LNCAP (cell line): ENCODE measurements around the gene MPRIP.

Experiments used
- TF ChIP-seq, protein P1 (sequence below): fragments of 450-650 bp; IDR thresholded peaks from 2 replicates; pipeline ENCODE4 v1.5.1; 2017; ENCODE audit warnings: mild to moderate bottlenecking

The MPRIP gene

DNA sequence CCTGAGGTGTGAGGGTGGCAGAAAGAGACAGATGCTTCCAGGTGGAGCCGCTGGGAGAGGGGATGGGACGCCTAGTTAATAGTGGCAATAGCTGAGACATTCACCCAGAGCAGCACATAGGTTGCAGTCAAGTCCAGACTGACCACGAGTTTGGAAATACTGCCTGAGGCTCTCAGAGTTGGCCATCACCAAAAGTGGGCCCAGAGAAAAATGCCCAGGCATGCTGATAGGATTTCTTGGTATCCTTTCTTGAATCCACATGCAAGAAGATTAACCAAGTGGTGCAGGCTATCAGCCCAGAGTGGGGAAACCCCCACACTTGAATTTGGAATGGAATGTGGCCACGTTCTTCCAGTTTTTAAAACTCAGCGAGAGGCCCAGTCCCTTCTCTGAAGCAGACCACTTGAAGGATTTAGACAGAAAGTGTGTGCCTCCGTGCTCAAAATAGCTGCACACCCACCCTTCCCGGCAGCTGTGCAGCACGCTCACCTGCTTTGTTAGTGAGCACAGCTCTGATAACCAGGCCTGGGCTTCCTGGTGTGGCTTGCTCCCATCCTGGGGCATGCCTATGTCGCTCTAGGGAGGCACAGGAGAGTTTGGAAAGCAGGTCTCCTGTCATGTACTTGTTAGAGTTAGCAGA lies 128.2 kb downstream of the MPRIP start:
- TF ChIP-seq, protein P1, sequence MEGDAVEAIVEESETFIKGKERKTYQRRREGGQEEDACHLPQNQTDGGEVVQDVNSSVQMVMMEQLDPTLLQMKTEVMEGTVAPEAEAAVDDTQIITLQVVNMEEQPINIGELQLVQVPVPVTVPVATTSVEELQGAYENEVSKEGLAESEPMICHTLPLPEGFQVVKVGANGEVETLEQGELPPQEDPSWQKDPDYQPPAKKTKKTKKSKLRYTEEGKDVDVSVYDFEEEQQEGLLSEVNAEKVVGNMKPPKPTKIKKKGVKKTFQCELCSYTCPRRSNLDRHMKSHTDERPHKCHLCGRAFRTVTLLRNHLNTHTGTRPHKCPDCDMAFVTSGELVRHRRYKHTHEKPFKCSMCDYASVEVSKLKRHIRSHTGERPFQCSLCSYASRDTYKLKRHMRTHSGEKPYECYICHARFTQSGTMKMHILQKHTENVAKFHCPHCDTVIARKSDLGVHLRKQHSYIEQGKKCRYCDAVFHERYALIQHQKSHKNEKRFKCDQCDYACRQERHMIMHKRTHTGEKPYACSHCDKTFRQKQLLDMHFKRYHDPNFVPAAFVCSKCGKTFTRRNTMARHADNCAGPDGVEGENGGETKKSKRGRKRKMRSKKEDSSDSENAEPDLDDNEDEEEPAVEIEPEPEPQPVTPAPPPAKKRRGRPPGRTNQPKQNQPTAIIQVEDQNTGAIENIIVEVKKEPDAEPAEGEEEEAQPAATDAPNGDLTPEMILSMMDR: no peak

DNA sequence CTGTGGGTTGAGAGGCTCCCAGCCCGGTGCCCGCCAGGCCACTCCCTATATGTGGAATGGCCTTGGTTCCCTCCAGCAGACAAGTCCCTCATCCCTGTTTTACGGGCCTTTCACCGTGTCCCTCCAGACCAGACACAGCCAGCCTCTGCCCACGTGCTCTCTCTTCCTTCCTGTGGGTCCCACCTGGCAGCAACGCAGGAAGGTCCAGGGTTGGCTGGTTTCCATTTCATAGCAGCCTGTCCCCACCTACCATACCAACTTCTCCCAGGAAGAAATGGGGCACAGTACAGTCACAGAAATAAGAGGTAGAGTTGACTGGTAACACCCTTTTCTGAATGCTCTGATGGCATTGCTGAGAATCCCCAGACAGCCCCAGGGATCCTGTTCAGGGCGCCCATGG lies 128.9 kb downstream of the MPRIP start:
- TF ChIP-seq, protein P1: no peak

DNA sequence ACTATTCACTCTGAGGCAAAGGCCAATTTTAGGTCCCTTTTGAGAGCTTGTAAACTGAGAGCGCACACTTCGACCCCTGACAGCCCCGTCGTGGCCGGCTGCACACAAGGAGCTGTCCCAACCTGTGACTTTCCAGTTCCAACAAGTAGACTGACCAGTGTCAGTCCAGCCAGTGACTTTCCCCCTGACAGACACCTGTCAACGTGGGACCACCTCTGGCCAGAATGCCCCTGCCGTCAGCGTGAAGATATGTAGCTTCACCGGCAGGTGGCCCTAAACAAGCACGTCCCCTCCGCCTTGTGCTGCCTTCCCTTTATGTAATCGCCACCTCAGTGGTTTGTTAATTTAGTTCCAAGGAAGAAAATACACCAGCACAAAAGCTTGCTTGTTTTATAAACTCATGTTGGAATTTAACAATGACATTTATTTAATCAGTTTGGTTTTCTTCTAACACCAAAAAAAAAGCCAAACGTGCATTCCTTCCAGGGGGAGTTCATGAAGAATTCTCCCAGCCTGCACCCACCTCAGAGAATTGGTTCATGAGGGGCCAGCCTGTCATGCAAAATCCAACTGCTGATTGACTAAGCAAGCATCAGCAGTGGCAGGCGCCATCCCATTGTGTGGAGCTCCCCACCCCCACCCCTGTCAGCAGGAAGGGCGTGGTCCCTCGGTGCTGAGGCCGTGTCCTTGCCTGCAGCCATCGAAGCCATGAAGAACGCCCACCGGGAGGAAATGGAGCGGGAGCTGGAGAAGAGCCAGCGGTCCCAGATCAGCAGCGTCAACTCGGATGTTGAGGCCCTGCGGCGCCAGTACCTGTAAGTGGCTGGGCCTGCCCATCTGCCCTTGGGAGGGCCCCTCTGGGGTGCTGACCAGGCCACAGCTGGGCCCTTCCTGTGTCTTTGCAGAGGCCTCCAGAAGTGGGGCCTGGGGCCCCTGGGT lies 130.0 kb downstream of the MPRIP start:
- TF ChIP-seq, protein P1: no peak

DNA sequence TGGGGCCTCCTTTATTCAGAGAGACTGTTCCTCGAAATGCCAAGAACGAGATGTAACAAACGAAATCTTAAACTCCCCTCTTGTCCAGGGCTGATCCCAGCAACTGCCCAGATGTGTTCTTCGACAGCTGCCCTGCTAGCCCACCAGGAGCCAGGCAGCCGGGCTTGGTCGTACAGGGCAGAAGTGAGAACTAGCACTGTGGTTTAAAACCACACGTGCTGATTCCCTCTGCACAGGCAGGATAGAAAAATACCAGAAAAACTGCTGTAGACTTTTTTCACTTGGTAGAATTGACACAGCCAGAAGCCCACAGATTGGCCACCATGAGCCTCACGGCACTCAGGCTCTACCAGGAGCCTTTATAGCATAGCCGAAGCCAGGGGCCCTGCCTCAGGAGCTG lies 130.7 kb downstream of the MPRIP start:
- TF ChIP-seq, protein P1: no peak

DNA sequence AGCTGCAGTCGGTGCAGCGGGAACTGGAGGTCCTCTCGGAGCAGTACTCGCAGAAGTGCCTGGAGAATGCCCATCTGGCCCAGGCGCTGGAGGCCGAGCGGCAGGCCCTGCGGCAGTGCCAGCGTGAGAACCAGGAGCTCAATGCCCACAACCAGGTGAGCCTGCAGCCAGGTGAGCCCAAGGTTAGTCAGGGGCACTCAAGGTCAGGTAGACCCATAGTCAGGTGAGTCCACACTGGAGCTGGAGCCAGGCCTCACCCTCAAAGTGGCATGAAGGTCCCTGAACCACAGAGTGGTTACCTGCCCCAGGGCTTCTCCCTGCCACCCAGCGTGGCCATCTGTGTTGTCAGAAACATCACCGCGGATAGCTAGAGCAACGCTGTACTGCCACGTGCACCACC lies 131.7 kb downstream of the MPRIP start:
- TF ChIP-seq, protein P1: no peak

DNA sequence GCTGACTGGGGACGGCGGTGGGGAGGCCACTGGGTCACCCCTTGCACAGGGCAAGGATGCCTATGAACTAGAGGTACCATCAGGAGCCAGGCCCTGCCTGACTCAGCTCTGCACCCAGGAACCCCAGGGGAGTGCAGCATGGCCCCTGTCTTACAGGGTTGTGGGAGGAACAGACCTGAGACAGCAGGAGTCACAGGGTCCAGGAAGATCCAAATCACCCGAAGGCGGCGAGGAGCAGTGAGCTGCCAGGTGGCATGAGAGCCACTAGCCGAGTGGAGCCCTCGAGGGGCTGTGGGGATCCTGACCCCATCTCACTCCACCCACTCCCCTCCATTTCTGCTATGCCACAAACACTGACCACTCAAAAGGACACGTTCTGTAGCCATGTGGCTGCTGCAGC lies 133.1 kb downstream of the MPRIP start:
- TF ChIP-seq, protein P1: no peak

DNA sequence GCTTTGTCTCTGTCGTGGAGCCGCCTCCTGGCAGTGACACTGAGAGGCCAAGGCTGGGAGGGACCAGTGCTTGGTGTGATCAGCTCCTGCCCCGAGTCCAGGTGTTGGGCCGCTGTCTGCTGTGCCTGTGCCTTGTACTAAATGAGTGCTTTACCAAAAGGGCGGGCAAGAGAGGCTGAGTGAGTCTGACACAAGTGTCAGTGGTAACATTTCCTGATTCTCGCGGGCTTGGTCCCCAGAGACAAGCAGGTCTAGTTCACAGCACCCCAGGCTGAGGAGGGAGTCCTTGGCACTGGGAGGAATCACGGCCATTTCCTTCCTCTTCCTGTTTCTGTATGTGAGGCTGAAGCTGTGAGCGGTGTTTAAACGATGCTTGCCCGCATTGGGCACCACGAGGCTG lies 133.7 kb downstream of the MPRIP start:
- TF ChIP-seq, protein P1: no peak
